HCT116 (cell line): ENCODE data around the gene VASN.

Experiments used
- EZH2phosphoT487 ChIP-seq: fragments of 200-600 bp; IDR thresholded peaks from 2 replicates; pipeline ENCODE4 v1.6.1; 2018; ENCODE audit warnings: antibody characterized with exemption, borderline replicate concordance
- POLR2A ChIP-seq: IDR thresholded peaks from 2 replicates; pipeline ENCODE4 v1.7.0; 2011; ENCODE audit warnings: borderline replicate concordance; ENCODE audit not compliant: insufficient read depth, insufficient read length; ENCODE audit errors: extremely low read depth
- POLR2AphosphoS5 ChIP-seq: IDR thresholded peaks from 2 replicates; pipeline ENCODE4 v1.6.1; 2011; ENCODE audit warnings: mild to moderate bottlenecking, low read depth, low read length, moderate library complexity
- TF ChIP-seq, protein P1 (sequence below), 3 experiments: fragments of 200-600 bp in 1 of 3; sonication (generic) in 1 of 3; IDR thresholded peaks in 2 of 3; conservative IDR thresholded peaks in 1 of 3; 2 replicates each; pipeline ENCODE4 v1.5.1; 2012 to 2017; ENCODE audit warnings: low read depth in 2 of 3, low read length in 2 of 3, antibody characterized with exemption in 1 of 3, borderline replicate concordance in 1 of 3, control low read depth in 1 of 3, mild to moderate bottlenecking in 1 of 3, mixed read lengths in 1 of 3, mixed run types in 1 of 3, moderate library complexity in 1 of 3; ENCODE audit not compliant: insufficient read depth in 1 of 3

- TF ChIP-seq POLR2A, result no peak
- TF ChIP-seq, protein P1, sequence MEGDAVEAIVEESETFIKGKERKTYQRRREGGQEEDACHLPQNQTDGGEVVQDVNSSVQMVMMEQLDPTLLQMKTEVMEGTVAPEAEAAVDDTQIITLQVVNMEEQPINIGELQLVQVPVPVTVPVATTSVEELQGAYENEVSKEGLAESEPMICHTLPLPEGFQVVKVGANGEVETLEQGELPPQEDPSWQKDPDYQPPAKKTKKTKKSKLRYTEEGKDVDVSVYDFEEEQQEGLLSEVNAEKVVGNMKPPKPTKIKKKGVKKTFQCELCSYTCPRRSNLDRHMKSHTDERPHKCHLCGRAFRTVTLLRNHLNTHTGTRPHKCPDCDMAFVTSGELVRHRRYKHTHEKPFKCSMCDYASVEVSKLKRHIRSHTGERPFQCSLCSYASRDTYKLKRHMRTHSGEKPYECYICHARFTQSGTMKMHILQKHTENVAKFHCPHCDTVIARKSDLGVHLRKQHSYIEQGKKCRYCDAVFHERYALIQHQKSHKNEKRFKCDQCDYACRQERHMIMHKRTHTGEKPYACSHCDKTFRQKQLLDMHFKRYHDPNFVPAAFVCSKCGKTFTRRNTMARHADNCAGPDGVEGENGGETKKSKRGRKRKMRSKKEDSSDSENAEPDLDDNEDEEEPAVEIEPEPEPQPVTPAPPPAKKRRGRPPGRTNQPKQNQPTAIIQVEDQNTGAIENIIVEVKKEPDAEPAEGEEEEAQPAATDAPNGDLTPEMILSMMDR (IDR thresholded peaks at IDR 0.05 in 2 of 3, conservative IDR thresholded peaks at IDR 0.05 in 1 of 3; ENCODE audit: borderline replicate concordance in 1 of 3, insufficient read depth in 1 of 3, low read depth in 2 of 3, low read length in 2 of 3), result no peak
- TF ChIP-seq EZH2phosphoT487, result no peak
- TF ChIP-seq POLR2AphosphoS5, result no peak
Measured at GRCh38 chr16:4385789-4386450, 14.3 kb downstream of the VASN start.
